AG04449 (cell line): ENCODE results near the gene SLC36A2.

Experiments used
- CTCF ChIA-PET: fragments of 350-600 bp; formaldehyde crosslinking; extraction: SDS; loops from one replicate; lab custom pipeline; 2021; ENCODE audit warnings: antibody characterized with exemption; lab: Yijun Ruan, JAX
- POLR2A ChIA-PET: fragments of 400-600, 350-600 bp; formaldehyde crosslinking; extraction: SDS; loops from one replicate; lab custom pipeline; 2020; ENCODE audit warnings: antibody characterized with exemption, inconsistent platforms; lab: Yijun Ruan, JAX
- DNase-seq: peaks from one replicate; pipeline ENCODE4 v3.0.0-alpha.2; 2010; ENCODE audit warnings: low read depth, low spot score
- H3K4me3 ChIP-seq: 2 replicates; pipeline ENCODE4 v1.5.1; 2011; ENCODE audit warnings: low read depth, mild to moderate bottlenecking, control low read depth, low read length
- CTCF ChIP-seq: IDR thresholded peaks from one replicate; pipeline ENCODE4 v1.5.1; 2011; ENCODE audit warnings: mild to moderate bottlenecking, moderate library complexity, low read length, control low read depth, inconsistent platforms; ENCODE audit not compliant: insufficient read depth; ENCODE audit errors: missing control alignments

Gene SLC36A2

GRCh38 chr5:151340004-151340403 lies 7.4 kb downstream of the SLC36A2 start:
- TF ChIP-seq CTCF, result no peak
- ChIA-PET CTCF (no interaction called here), POLR2A (no interaction called here)
- DNase-seq, result no peak
- no peak overlapping the region for H3K4me3 ChIP-seq

GRCh38 chr5:151338734-151339133 lies 8.6 kb downstream of the SLC36A2 start:
- ChIA-PET CTCF (no interaction called here), POLR2A (no interaction called here)
- H3K4me3 ChIP-seq, result no peak overlapping the region
- no peak for TF ChIP-seq CTCF
- DNase-seq, result no peak

- no peak for DNase-seq
- no peak for TF ChIP-seq CTCF
- ChIA-PET POLR2A (no interaction called here), CTCF (no interaction called here)
- no peak overlapping the region for H3K4me3 ChIP-seq
Observed at GRCh38 chr5:151332857-151333256, 14.5 kb downstream of the SLC36A2 start.

- no peak for TF ChIP-seq CTCF
- CTCF ChIA-PET, result interaction anchor here (1.0 kb wide), 1 partner anchor 13 kb away, joined by 3 read pairs; no protein-coding TSS in a partner anchor
- POLR2A ChIA-PET, result no interaction called here
- DNase-seq, result no peak
- no peak overlapping the region for H3K4me3 ChIP-seq
Observed at GRCh38 chr5:151328734-151329133, 18.6 kb downstream of the SLC36A2 start.

GRCh38 chr5:151327585-151327984 lies 19.8 kb downstream of the SLC36A2 start:
- no peak for DNase-seq
- CTCF ChIA-PET, result no interaction called here
- TF ChIP-seq CTCF, result no peak
- POLR2A ChIA-PET, result no interaction called here
- H3K4me3 ChIP-seq, result no peak overlapping the region

GRCh38 chr5:151326266-151326665 lies 21.1 kb downstream of the SLC36A2 start:
- no peak overlapping the region for H3K4me3 ChIP-seq
- ChIA-PET CTCF (no interaction called here), POLR2A (no interaction called here)
- TF ChIP-seq CTCF, result no peak
- no peak for DNase-seq
